Measurements from ENCODE around the gene PEAK1. TPM values are rescaled to one million over a fixed set of nuclear protein-coding genes. Genes with fewer than 3 reads are reported as not detected.

PEAK1 gene
- polyA plus RNA-seq, 1 experiment = 52.1 TPM

- H3K4me3 ChIP-seq (ENCODE audit: low read depth, low read length) = no peak overlapping the region
- no peak for TF ChIP-seq CTCF (IDR thresholded peaks at IDR 0.05; ENCODE audit: low read depth, low read length)
- no peak for DNase-seq (ENCODE audit: low read depth, low spot score)
- no peaks in the 10 kb centered on the region for H3K27me3 ChIP-seq (ENCODE audit: control insufficient read depth, insufficient read depth, low read length)
- no peaks in the 10 kb centered on the region for H3K9me3 ChIP-seq (ENCODE audit: control insufficient read depth, insufficient read depth, low read length)
- POLR2A ChIA-PET = no interaction called here
- H3K27ac ChIP-seq (ENCODE audit: low read depth, low read length) = no peak overlapping the region
- CTCF ChIA-PET = interaction anchor here (1.7 kb wide), 1 partner anchor 11 kb away, joined by 3 read pairs; no protein-coding TSS in a partner anchor
Measured at GRCh38 chr15:77426377-77426776, 6.5 kb upstream of the PEAK1 start.

GRCh38 chr15:77425104-77425503, 5.2 kb upstream of the PEAK1 start:
- Histone ChIP-seq H3K4me3 (ENCODE audit: low read depth, low read length) (no peak overlapping the region), H3K27me3 (ENCODE audit: control insufficient read depth, insufficient read depth, low read length) (no peaks in the 10 kb centered on the region), H3K9me3 (ENCODE audit: control insufficient read depth, insufficient read depth, low read length) (no peaks in the 10 kb centered on the region), H3K27ac (ENCODE audit: low read depth, low read length) (no peak overlapping the region)
- ChIA-PET CTCF (interaction anchor here (1.1 kb wide), 1 partner anchor 73 kb away, joined by 5 read pairs; no protein-coding TSS in a partner anchor), POLR2A (no interaction called here)
- TF ChIP-seq CTCF (IDR thresholded peaks at IDR 0.05; ENCODE audit: low read depth, low read length) = no peak
- no peak for DNase-seq (ENCODE audit: low read depth, low spot score)

GRCh38 chr15:77421370-77421700, 1.4 kb upstream of the PEAK1 start:
- H3K27ac ChIP-seq (ENCODE audit: low read depth, low read length) = no peak overlapping the region
- POLR2A ChIA-PET = interaction anchor here (0.6 to 1.0 kb wide), 3 partner anchors 35 to 78 kb away, joined by 3 read pairs; no protein-coding TSS in a partner anchor
- peak overlapping the region; percentile 82 for H3K4me3 ChIP-seq (ENCODE audit: low read depth, low read length)
- no peaks in the 10 kb centered on the region; the same call in 1 of the 2 replicates for H3K9me3 ChIP-seq (ENCODE audit: control insufficient read depth, insufficient read depth, low read length)
- no peaks in the 10 kb centered on the region for H3K27me3 ChIP-seq (ENCODE audit: control insufficient read depth, insufficient read depth, low read length)
- CTCF ChIA-PET = interaction anchor here (0.5 to 2.6 kb wide), 7 partner anchors 20 to 447 kb away, joined by 3 to 14 read pairs (median 4); partner anchors contain the start of gene LINGO1
- no peak for TF ChIP-seq CTCF (IDR thresholded peaks at IDR 0.05; ENCODE audit: low read depth, low read length)
- DNase-seq (ENCODE audit: low read depth, low spot score) = no peak

- ChIA-PET CTCF (interaction anchor here (1.1 to 2.6 kb wide), 5 partner anchors 76 to 447 kb away, joined by 3 to 14 read pairs (median 5); partner anchors contain the start of gene LINGO1), POLR2A (interaction anchor here (0.6 to 0.8 kb wide), 5 partner anchors 9 to 137 kb away, joined by 3 read pairs; no protein-coding TSS in a partner anchor)
- Histone ChIP-seq H3K27ac (ENCODE audit: low read depth, low read length) (peak within 1 kb of the TSS; percentile 85), H3K9me3 (ENCODE audit: control insufficient read depth, insufficient read depth, low read length) (no peaks in the 10 kb centered on the region; the same call in 1 of the 2 replicates), H3K27me3 (ENCODE audit: control insufficient read depth, insufficient read depth, low read length) (no peaks in the 10 kb centered on the region), H3K4me3 (ENCODE audit: low read depth, low read length) (peak within 1 kb of the TSS; percentile 82)
- DNase-seq (ENCODE audit: low read depth, low spot score) = peak; percentile 63
- TF ChIP-seq CTCF (IDR thresholded peaks at IDR 0.05; ENCODE audit: low read depth, low read length) = no peak
Measured at GRCh38 chr15:77420610-77421369, 886 bp upstream of the PEAK1 start, which contains the start of gene HMG20A. TSS of gene HMG20A (plus strand) at chr15:77420888. CDS start at chr15:77458408, 37,520 bp downstream.

Measured in AG04450 (cell line).